Activated B cell treated with CpG ODN at 0.5 μM for 24 hours (primary cell): ENCODE data around the gene KRTAP5-8. TPM values are rescaled to one million over a fixed set of nuclear protein-coding genes. Genes with fewer than 3 reads are reported as not detected.
"Not testable (repeated sequence)": the region's sequence is repeated elsewhere in the genome, so short reads cannot be mapped to it uniquely, and the experiment has no call there.

Experiments
- ATAC-seq: fragments of 200-7000 bp; cut with Tn5 transposase; one replicate; pipeline ENCODE4 v1.10.0; 2021; ENCODE audit warnings: low read depth, mild to moderate bottlenecking, moderate library complexity
- CTCF ChIA-PET: fragments of 350-600 bp; sonication (Branson Sonifier 250); formaldehyde crosslinking; loops from one replicate; lab custom pipeline; 2021; ENCODE audit warnings: antibody characterized with exemption; lab: Charles Lee
- POLR2A ChIA-PET: fragments of 350-600 bp; sonication (Branson Sonifier 250); formaldehyde crosslinking; loops from one replicate; lab custom pipeline; 2021; ENCODE audit warnings: antibody characterized with exemption; lab: Charles Lee
- DNase-seq: peaks from one replicate; pipeline ENCODE4 v3.0.0; 2022
- H3K27ac Mint-ChIP-seq: one replicate; pipeline ENCODE4 v1.8.0; 2020; ENCODE audit warnings: mixed read lengths
- H3K27me3 Mint-ChIP-seq: one replicate; pipeline ENCODE4 v1.8.0; 2021; ENCODE audit warnings: mixed read lengths
- H3K36me3 Mint-ChIP-seq: one replicate; pipeline ENCODE4 v1.8.0; 2021; ENCODE audit warnings: low read depth, mixed read lengths
- H3K4me1 Mint-ChIP-seq: one replicate; pipeline ENCODE4 v1.8.0; 2021; ENCODE audit warnings: mixed read lengths
- H3K4me3 Mint-ChIP-seq: one replicate; pipeline ENCODE4 v1.8.0; 2020; ENCODE audit warnings: mild to moderate bottlenecking, mixed read lengths
- H3K9me3 Mint-ChIP-seq: one replicate; pipeline ENCODE4 v1.8.0; 2020; ENCODE audit warnings: mixed read lengths
- CTCF ChIP-seq: fragments of 200-600 bp; IDR thresholded peaks from one replicate; pipeline ENCODE4 v1.8.0; 2022; ENCODE audit warnings: antibody characterized with exemption, mild to moderate bottlenecking
- intact Hi-C: fragments of 100-400 bp; cut with micrococcal nuclease; formaldehyde crosslinking; loops from one replicate; pipeline ENCODE4 v1.15.1; 2024
- total RNA-seq: library from RNA; stranded (reverse); gene quantifications from 2 replicates; pipeline ENCODE4 v1.2.3, GENCODE V29; 2022

KRTAP5-8 gene
- total RNA-seq, 1 donor from 2014 or later: 0.20 TPM

GRCh38 chr11:71565263-71565662 lies 27.4 kb downstream of the KRTAP5-8 start, which contains the start of gene KRTAP5-10:
Gene KRTAP5-10 (plus strand): TSS chr11:71565563. CDS start chr11:71565588, 25 bp downstream.
- DNase-seq (no peak), ATAC-seq (no peak)
- H3K27me3 Mint-ChIP-seq: peaks cover 38% of the 10 kb centered on the region
- intact Hi-C loops: no loop called here
- H3K27ac Mint-ChIP-seq: no peak within 1 kb of the TSS
- H3K9me3 Mint-ChIP-seq: peaks cover 2% of the 10 kb centered on the region
- CTCF ChIA-PET: no interaction called here
- no peak for TF ChIP-seq CTCF
- no peak within 1 kb of the TSS for H3K4me3 Mint-ChIP-seq
- no peaks in the 10 kb centered on the region for H3K4me1 Mint-ChIP-seq
- H3K36me3 Mint-ChIP-seq: no peaks in the 10 kb centered on the region
- POLR2A ChIA-PET: no interaction called here

GRCh38 chr11:71566081-71566620 lies 28.3 kb downstream of the KRTAP5-8 start:
- H3K9me3 Mint-ChIP-seq: no peaks in the 10 kb centered on the region
- H3K4me1 Mint-ChIP-seq: no peaks in the 10 kb centered on the region
- no peak overlapping the region for H3K4me3 Mint-ChIP-seq
- H3K27me3 Mint-ChIP-seq: peaks cover 39% of the 10 kb centered on the region
- ChIA-PET CTCF (no interaction called here), POLR2A (no interaction called here)
- ATAC-seq (no peak), DNase-seq (no peak)
- intact Hi-C loops: no loop called here
- no peak overlapping the region for H3K27ac Mint-ChIP-seq
- no peak for TF ChIP-seq CTCF
- H3K36me3 Mint-ChIP-seq: no peaks in the 10 kb centered on the region

GRCh38 chr11:71566626-71567599 lies 29.1 kb downstream of the KRTAP5-8 start:
- POLR2A ChIA-PET, H3K9me3 Mint-ChIP-seq, H3K4me1 Mint-ChIP-seq, ATAC-seq, DNase-seq, H3K27ac Mint-ChIP-seq, H3K36me3 Mint-ChIP-seq, intact Hi-C loops, H3K4me3 Mint-ChIP-seq: not testable (repeated sequence)
- CTCF ChIA-PET: interaction anchor here (0.6 kb wide), 1 partner anchor 413 kb away, joined by 3 read pairs; no protein-coding TSS in a partner anchor
- H3K27me3 Mint-ChIP-seq: peaks cover 36% of the 10 kb centered on the region

- DNase-seq, ATAC-seq, CTCF ChIA-PET, H3K27ac Mint-ChIP-seq, H3K9me3 Mint-ChIP-seq, H3K36me3 Mint-ChIP-seq, H3K4me3 Mint-ChIP-seq, H3K4me1 Mint-ChIP-seq, POLR2A ChIA-PET, intact Hi-C loops: not testable (repeated sequence)
- H3K27me3 Mint-ChIP-seq: peaks cover 37% of the 10 kb centered on the region
Measured at GRCh38 chr11:71567633-71568032, 29.8 kb downstream of the KRTAP5-8 start.

DNA sequence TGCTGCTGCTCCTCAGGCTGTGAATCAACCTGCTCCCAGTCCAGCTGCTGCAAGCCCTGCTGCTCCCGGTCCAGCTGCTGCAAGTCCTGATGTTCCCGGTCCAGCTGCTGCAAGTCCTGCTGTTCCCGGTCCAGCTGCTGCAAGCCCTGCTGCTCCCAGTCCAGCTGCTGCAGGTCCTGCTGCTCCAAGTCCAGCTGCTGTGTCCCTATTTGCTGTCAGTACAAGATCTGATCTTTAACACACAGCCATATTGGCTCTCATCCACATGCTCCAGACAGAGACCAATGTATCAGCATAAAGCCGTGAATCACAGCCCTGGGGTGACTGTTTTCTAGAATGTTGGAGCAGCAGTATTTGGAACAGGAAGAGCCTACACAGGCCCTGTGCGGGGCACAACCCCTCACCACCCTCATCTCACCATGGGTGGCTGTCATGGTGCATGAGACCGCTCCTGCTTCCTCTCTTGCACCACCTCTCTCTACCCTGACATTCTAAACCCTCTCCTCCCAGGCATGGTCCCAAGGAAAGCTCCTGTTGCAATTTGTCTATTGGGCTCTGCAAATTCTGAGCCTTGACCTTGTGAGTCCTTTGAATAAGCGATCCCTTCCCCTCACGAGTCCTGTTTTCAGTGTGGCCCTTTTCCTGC lies 31.0 kb downstream of the KRTAP5-8 start:
- Mint-ChIP-seq H3K36me3 (no peaks in the 10 kb centered on the region), H3K9me3 (no peaks in the 10 kb centered on the region), H3K4me3 (no peak overlapping the region), H3K4me1 (no peaks in the 10 kb centered on the region), H3K27ac (no peak overlapping the region), H3K27me3 (peaks cover 30% of the 10 kb centered on the region)
- POLR2A ChIA-PET: no interaction called here
- no peak for DNase-seq
- no peak for ATAC-seq
- intact Hi-C loops: no loop called here
- TF ChIP-seq CTCF: no peak
- CTCF ChIA-PET: no interaction called here

DNA sequence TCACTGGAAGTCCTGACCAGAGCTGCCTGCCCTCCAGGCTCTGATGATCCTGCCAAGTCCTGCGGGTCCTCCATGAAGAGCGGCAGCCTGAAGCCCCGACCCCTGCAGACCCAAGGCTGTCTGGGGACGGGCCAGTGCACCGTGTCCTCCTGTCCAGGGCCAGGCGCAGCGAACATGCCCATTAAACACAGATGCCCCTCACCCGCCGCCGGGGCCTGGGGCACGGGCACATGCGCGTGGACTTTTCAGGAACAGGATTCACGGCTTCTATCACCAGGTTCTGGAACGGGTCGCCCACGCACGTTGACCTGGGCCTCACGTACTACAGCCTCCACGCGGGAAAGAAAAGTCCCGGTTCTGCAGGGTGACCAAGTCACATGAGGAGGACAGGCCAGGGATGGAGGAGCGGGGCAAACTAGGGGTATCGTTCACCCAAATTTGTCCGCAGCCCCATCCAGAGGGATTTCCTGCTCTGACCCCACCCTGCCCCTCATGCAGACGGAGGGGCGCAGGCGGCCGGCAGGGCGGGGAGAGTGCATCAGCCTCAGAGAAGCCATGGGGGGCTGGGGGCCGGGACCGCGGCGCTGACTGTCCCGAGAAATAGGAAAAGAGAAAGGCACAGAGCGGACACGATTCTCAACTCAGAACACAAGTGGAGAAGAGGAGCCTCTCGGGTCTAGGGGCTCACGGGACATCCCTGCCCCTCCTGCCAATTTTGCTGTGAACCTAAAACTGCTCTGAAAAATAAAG lies 33.5 kb downstream of the KRTAP5-8 start:
- H3K27ac Mint-ChIP-seq, H3K4me3 Mint-ChIP-seq, ATAC-seq, POLR2A ChIA-PET, H3K9me3 Mint-ChIP-seq, CTCF ChIA-PET, DNase-seq, H3K4me1 Mint-ChIP-seq, H3K36me3 Mint-ChIP-seq, intact Hi-C loops: not testable (repeated sequence)
- H3K27me3 Mint-ChIP-seq: peaks cover 17% of the 10 kb centered on the region
